HG02759 (cell line): Measurements from ENCODE around the gene UNC50.

ENCODE experiments used
- ATAC-seq: cut with Tn5 transposase; IDR thresholded peaks from one replicate; pipeline ENCODE4 v1.9.1; 2021; ENCODE audit warnings: mild to moderate bottlenecking, moderate library complexity; ENCODE audit not compliant: unreplicated experiment

UNC50 gene

DNA sequence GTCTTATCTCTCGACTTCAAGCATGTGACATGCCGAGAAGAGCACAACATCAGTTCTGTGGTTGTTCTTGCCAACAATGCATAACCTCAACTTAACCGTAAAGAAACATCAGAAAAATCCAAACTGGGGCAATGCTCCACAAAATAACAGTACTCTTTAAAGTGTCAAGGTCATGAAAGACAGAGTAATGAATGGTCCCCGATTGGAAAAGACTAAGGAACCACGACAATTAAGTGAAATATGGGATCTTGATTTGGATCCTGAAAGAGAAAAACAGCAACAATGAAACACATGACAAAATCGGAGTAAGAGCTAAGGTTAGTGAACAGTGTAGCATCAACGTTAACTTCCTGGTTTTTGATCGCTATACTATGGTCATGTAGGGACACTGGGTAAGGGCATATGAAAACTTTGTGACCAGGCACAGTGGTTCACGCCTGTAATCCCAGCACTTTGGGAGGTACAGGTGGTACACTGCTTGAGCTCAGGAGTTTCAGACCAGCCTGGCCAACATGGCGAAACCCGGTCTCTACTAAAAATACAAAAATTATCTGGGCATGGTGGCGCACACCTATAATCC, 55.2 kb downstream of the UNC50 start:
- ATAC-seq = no peak

DNA sequence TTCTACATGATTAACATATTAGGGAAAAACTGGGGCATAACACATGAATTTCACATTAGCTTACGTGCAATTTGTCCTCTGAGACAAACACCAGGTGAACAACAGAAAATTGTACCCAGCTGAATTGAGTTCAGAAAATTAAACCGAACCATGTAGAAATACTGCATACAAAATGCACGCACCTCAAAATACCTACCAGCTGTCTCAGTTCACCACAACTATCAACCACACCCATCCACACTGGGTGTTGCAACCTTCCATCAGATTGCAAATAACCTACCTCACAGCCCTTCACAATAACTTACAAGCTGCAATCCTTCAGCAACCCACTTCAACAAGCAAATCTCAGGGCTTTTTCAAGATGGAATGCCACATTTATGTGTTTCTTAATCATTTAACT, 55.9 kb downstream of the UNC50 start:
- ATAC-seq = no peak

- no peak for ATAC-seq
Observed at GRCh38 chr2:98665677-98666076, 57.3 kb downstream of the UNC50 start.
